WTC11 (cell line): ENCODE measurements around the gene ZFR. TPM values are rescaled to one million over a fixed set of nuclear protein-coding genes. Genes with fewer than 3 reads are reported as not detected.

Experiments
- ATAC-seq: fragments of 200-7000 bp; cut with Tn5 transposase; 2 replicates; pipeline ENCODE4 v1.10.0; 2021; ENCODE audit warnings: mild to moderate bottlenecking, moderate library complexity
- CTCF ChIA-PET: fragments of 300-600 bp; sonication (Branson Sonifier 250); formaldehyde crosslinking; loops from one replicate; lab custom pipeline; 2021; ENCODE audit warnings: antibody characterized with exemption; lab: Charles Lee
- POLR2A ChIA-PET: fragments of 350-600 bp; sonication (Branson Sonifier 250); formaldehyde crosslinking; loops from one replicate; lab custom pipeline; 2021; ENCODE audit warnings: antibody characterized with exemption; lab: Charles Lee
- DNase-seq: peaks from one replicate; pipeline ENCODE4 v3.0.0; 2021; ENCODE audit warnings: low spot score
- H3K27ac Mint-ChIP-seq: 2 replicates; pipeline ENCODE4 v1.8.0; 2021; ENCODE audit warnings: mixed read lengths
- H3K27me3 Mint-ChIP-seq: 2 replicates; pipeline ENCODE4 v1.8.0; 2021; ENCODE audit warnings: low read depth, mild to moderate bottlenecking, moderate library complexity, mixed read lengths
- H3K36me3 Mint-ChIP-seq: 2 replicates; pipeline ENCODE4 v1.8.0; 2021; ENCODE audit warnings: mixed read lengths
- H3K4me1 Mint-ChIP-seq: 2 replicates; pipeline ENCODE4 v1.8.0; 2022; ENCODE audit warnings: mixed read lengths
- H3K4me3 Mint-ChIP-seq: 2 replicates; pipeline ENCODE4 v1.8.0; 2021; ENCODE audit warnings: mild to moderate bottlenecking, moderate library complexity, mixed read lengths
- H3K9me3 Mint-ChIP-seq: 2 replicates; pipeline ENCODE4 v1.8.0; 2021; ENCODE audit warnings: mixed read lengths
- ARID4B ChIP-seq: sonication (generic); formaldehyde crosslinking; IDR thresholded peaks from 2 replicates; pipeline ENCODE4 v1.8.0; 2023; ENCODE audit warnings: missing genetic modification reagents, mild to moderate bottlenecking, borderline replicate concordance
- ATF2 ChIP-seq: sonication (generic); formaldehyde crosslinking; IDR thresholded peaks from 2 replicates; pipeline ENCODE4 v1.8.1; 2022; ENCODE audit warnings: low read depth, missing genetic modification reagents, borderline replicate concordance
- ATF3 ChIP-seq: sonication (generic); formaldehyde crosslinking; conservative IDR thresholded peaks from 2 replicates; pipeline ENCODE4 v1.8.1; 2022; ENCODE audit warnings: mild to moderate bottlenecking, missing genetic modification reagents
- CTCF ChIP-seq: fragments of 200-600 bp; IDR thresholded peaks from 2 replicates; pipeline ENCODE4 v1.8.0; 2022; ENCODE audit warnings: antibody characterized with exemption
- E2F5 ChIP-seq: sonication (generic); formaldehyde crosslinking; IDR thresholded peaks from 2 replicates; pipeline ENCODE4 v1.8.1; 2022; ENCODE audit warnings: mild to moderate bottlenecking, moderate library complexity, missing genetic modification reagents
- FOXP1 ChIP-seq: sonication (generic); formaldehyde crosslinking; IDR thresholded peaks from 2 replicates; pipeline ENCODE4 v1.8.0; 2022; ENCODE audit warnings: missing genetic modification reagents, mild to moderate bottlenecking, moderate library complexity, borderline replicate concordance
- GABPB1 ChIP-seq: sonication (generic); formaldehyde crosslinking; IDR thresholded peaks from 2 replicates; pipeline ENCODE4 v1.8.1; 2023; ENCODE audit warnings: mild to moderate bottlenecking, missing genetic modification reagents
- HMGXB4 ChIP-seq: sonication (generic); formaldehyde crosslinking; IDR thresholded peaks from 2 replicates; pipeline ENCODE4 v1.8.1; 2023; ENCODE audit warnings: mild to moderate bottlenecking, moderate library complexity, missing genetic modification reagents
- MAX ChIP-seq: sonication (generic); formaldehyde crosslinking; IDR thresholded peaks from 2 replicates; pipeline ENCODE4 v1.8.0; 2022; ENCODE audit warnings: mild to moderate bottlenecking, missing genetic modification reagents
- NR1H2 ChIP-seq: sonication (generic); formaldehyde crosslinking; IDR thresholded peaks from 2 replicates; pipeline ENCODE4 v1.9.0; 2021; ENCODE audit warnings: mild to moderate bottlenecking, moderate library complexity, missing genetic modification reagents
- NR2C2 ChIP-seq: sonication (generic); formaldehyde crosslinking; IDR thresholded peaks from 2 replicates; pipeline ENCODE4 v1.8.0; 2022; ENCODE audit warnings: mild to moderate bottlenecking, missing genetic modification reagents
- PREB ChIP-seq: sonication (generic); formaldehyde crosslinking; IDR thresholded peaks from 2 replicates; pipeline ENCODE4 v1.8.1; 2022; ENCODE audit warnings: mild to moderate bottlenecking, missing genetic modification reagents, moderate library complexity, borderline replicate concordance
- STAT6 ChIP-seq: sonication (generic); formaldehyde crosslinking; conservative IDR thresholded peaks from 2 replicates; pipeline ENCODE4 v1.8.1; 2023; ENCODE audit warnings: mild to moderate bottlenecking, low read depth, missing genetic modification reagents, moderate library complexity
- ZNF121 ChIP-seq: sonication (generic); formaldehyde crosslinking; IDR thresholded peaks from 2 replicates; pipeline ENCODE4 v1.8.0; 2023; ENCODE audit warnings: missing genetic modification reagents
- ZNF219 ChIP-seq: sonication (generic); formaldehyde crosslinking; IDR thresholded peaks from 2 replicates; pipeline ENCODE4 v1.8.0; 2023; ENCODE audit warnings: missing genetic modification reagents, mild to moderate bottlenecking, borderline replicate concordance
- total RNA-seq: library from RNA; stranded (reverse); gene quantifications from 3 replicates; pipeline ENCODE4 v1.2.3, GENCODE V29; 2021

The ZFR gene
- total RNA-seq, 1 experiment from 2014 or later = 64.5 TPM

GRCh38 chr5:32326216-32326772 lies 118.2 kb downstream of the ZFR start (continued):
- no peak for TF ChIP-seq ATF2
- no peak for TF ChIP-seq HMGXB4 (CRISPR knock-in tag)
- no peak for TF ChIP-seq ZNF121 (CRISPR knock-in tag)
- TF ChIP-seq NR1H2 (CRISPR knock-in tag) = no peak
- TF ChIP-seq PREB (CRISPR knock-in tag) = no peak
- no peak for TF ChIP-seq MAX (CRISPR knock-in tag)
- no peak for TF ChIP-seq STAT6
- no peak for TF ChIP-seq NR2C2 (CRISPR knock-in tag)
- TF ChIP-seq ATF3 (CRISPR knock-in tag) = no peak

- ChIA-PET POLR2A (interaction anchor here (0.7 kb wide), 1 partner anchor 91 kb away, joined by 5 read pairs; no protein-coding TSS in a partner anchor), CTCF (no interaction called here)
- peaks cover 4% of the 10 kb centered on the region; the same call in 1 of the 2 replicates for H3K4me1 Mint-ChIP-seq
- no peaks in the 10 kb centered on the region for H3K27me3 Mint-ChIP-seq
- peaks cover 6% of the 10 kb centered on the region for H3K36me3 Mint-ChIP-seq
- no peak overlapping the region for H3K4me3 Mint-ChIP-seq
- peaks cover 7% of the 10 kb centered on the region for H3K9me3 Mint-ChIP-seq
- DNase-seq (no peak), ATAC-seq (no peak)
- H3K27ac Mint-ChIP-seq = no peak overlapping the region
- TF ChIP-seq ZNF121 (CRISPR knock-in tag) (no peak), GABPB1 (CRISPR knock-in tag) (no peak), ARID4B (CRISPR knock-in tag) (no peak), FOXP1 (CRISPR knock-in tag) (no peak), NR2C2 (CRISPR knock-in tag) (no peak), CTCF (no peak), ZNF219 (CRISPR knock-in tag) (no peak), E2F5 (CRISPR knock-in tag) (no peak)
- TF ChIP-seq, all 79 proteins: peak for 0
Observed at GRCh38 chr5:32325616-32326015, 118.9 kb downstream of the ZFR start.
